NCI-H748 treated with DMSO at 0.1 percent for 48 hours (cell line): ENCODE measurements around the gene GALNTL6.
A peak's percentile ranks its signal among the peaks of the same experiment; 100 is the strongest.

Source experiments
- DNase-seq: peaks from one replicate; lab custom pipeline; 2025; lab: John Stamatoyannopoulos, UW

GALNTL6 gene

DNA sequence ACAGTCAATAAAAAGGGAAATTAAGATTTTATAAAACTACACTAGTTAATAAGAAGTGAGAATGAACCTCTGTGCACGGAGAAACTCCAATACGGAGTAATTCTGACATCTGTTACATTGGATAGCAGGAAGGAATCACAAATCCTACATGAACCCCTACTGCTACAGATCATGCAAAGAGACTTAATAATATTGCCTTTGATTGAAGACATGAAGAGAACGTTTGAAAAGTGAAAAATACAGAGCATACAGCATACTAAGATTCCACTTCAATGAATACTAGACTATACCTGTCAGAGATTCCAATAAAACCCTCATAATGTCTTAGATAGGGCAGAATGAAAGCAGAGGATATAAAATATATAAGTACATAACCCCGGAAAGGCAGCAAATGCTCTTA lies 995.0 kb downstream of the GALNTL6 start:
- no peak for DNase-seq

DNA sequence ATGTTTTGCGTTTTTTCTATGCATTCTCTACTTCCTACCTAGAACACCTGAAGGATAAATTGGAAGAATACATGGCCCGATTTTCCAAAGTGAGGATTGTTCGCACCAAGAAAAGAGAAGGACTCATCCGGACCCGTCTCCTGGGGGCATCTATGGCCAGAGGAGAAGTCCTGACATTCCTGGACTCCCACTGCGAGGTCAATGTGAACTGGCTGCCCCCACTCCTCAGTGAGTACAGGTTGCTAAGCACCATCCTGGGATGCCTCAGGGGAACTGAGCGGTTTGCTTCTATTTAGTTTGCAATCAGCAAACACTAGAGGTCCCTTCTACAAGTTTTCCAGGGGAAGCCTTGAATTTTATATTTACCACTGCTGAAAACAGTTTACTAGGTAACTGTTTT lies 996.1 kb downstream of the GALNTL6 start:
- DNase-seq: no peak

DNA sequence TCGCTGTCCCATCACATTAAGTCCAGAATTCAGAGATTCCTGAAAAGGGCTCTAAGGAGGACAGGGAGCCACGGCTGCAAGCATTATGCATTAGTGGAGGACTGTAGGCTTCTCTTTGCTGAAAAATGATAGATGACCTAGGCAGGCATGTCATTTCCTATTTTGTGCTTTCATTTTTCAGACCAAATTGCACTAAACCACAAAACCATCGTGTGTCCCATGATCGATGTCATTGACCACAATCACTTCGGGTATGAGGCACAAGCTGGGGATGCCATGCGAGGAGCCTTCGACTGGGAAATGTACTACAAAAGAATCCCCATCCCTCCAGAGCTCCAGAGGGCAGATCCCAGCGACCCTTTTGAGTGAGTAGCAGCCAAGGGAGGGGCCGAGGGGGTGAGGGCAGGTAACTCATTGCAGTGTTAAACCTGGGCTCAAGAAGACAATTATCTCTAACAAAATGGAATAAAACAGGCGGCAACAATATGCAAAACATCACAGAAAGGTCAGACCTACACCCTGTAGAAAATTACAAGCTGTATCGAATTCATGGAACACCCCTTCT lies 1000.2 kb downstream of the GALNTL6 start:
- no peak for DNase-seq

DNA sequence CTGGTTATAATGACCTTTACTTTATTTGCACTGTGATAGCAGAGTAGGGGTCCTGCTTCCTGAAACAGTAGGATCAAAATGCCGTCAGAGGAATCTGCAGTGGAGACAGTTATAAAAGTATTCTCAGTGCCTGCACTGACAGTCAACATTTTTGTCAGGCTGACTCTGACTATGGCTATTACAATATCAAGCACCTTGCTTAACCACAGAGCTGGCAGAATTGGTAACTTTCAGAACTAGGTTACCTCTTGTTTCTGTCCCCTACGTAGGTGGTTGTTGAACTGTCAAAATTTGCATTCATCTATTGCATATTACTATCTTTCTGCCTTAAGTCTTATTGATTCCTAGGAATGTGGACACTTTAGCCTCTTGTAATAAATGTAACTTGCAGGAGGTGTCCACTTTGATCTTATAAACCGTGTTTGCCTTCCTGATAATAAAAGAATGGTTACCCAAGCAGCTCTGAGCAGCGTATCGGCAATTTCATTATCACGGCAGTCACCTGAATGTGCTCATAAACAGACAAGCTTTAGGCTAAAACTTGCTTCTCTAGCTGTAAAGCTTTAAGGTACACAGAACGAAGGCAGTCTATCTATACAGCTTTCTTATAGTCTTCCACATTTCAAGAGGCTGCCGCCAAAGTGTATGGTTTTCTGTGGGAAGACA lies 1002.4 kb downstream of the GALNTL6 start:
- DNase-seq: no peak

DNA sequence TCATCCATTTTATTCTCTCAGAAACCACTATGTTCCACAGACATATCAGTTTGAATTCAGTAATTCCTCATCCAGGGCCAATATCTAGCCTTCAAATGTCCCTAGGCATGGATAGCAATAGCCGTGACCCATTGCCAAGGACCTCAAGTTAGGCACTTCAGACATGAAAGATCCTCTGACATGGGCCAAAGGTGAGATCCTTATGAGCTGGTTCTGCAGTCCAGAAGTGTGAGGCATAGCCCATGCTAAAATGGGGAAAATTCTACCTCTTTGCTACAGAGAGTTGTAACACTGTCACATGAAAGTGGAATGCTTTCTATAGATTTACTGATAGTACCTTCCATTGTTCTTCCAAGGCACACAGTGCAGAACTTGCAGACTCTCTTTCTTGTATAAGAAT lies 1005.7 kb downstream of the GALNTL6 start:
- no peak for DNase-seq

DNA sequence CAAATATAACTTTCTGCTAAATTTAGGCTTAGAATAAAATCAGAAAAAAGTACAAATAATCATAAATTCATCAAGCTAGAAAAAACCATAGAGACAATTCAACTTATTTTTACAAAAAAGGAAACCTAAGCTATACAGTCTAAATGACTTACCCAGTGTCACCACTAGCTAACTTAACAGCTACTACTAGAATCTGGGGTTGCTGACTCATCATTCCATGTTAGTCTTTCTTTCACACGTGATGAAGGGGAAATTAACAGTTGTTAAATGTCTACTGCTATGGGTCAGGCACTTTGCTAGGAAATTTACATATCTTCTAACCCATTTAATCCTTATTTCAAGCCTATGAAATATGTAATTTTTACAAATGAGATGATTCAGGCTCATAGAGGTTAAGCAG lies 1006.1 kb downstream of the GALNTL6 start:
- no peak for DNase-seq

DNA sequence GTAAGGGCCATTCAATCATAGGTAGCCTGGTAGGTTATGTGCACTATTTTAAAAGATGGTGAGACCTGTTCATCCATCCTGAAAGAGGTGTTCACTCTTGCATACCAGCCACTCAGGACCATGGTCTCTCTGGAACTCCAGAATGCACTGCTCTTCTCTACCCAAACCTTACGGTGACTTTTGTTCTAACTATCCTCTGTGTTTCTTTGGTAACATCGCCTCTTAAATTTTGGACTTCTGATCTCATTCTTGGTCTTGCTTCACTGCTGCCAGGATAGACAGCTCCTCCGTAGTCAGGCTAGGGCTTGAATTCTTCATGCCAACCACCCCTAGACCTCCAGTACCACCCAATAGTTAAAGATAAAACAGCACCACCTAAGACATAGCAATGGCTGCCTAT lies 1009.1 kb downstream of the GALNTL6 start:
- DNase-seq: no peak

DNA sequence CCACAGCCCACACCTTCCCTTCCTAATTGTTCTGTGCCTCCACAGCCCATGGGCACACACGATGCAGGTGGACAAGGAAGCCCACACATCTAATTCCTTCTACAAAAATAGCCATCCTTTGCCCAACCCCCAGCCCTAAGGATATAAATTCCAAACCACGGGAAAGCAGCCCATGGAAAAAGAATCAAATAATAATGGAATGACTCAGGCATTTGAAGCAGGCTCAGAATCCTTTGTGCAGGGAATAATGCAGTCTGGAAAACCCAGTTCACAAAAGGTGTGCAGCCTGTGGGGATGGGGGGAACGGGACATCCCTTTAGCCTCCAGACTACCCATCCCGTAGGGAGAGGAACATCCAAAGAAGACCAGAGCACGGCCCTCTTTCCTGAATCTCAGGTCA lies 1013.1 kb downstream of the GALNTL6 start:
- DNase-seq: no peak

DNA sequence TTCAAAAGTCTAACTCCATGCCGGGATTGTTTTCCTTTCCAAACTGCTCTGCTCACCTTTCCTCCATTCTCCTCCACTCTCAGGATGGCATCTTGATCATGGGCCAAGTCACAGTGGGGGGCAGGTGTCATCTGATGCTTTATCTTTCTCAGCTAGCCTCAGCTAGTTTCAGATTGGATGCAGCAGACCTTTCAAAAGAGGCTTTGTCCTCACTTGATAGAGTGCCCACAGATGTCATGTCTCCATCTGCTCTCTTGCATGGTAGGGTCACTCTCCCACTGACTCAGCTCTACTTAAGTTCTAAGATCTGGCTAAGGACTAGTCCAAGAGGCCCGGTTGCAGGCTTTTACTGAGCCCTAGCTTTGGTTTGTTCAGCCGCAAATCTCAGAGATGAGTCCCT lies 1013.7 kb downstream of the GALNTL6 start:
- DNase-seq: peak; percentile 39

DNA sequence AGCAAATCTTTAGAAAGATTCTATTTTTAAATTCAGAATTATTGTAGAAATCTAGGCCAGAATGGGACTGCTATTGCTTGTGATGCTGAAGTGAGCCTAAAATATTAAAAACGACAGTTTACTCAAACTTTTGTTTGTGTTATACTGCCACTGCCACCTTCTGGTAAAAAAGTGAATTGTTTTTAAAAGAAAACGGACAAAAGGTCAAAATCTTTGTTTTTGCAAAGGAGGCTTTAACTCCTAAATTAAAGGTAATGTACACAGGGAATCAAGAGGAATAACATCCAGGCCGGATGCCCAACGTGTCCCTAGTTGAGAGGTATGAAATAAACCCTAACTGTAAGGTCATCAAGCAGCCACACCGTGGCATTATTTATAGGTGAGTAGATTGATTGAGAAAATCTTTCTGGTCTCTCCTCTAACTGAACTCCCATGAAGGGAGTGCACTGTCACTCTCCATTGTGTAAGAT lies 1017.1 kb downstream of the GALNTL6 start:
- DNase-seq: peak; percentile 18

DNA sequence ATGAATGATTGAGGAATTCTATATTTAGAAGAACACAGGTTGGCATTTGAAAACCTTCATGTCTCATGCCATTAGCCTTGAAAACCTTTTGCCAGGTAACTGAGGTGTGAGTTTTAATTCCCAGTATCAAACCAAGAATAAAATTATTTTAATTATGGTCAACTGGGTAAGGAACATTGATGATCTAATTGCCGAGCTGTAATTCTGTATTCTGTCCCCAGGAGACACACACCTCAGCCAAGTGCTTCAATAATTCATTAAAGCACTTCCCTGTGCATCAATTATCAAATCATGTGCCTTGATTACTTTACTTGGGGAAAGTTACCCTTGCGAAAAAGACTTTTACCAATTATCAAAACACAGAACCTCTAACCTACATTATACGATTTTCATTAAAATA lies 1023.5 kb downstream of the GALNTL6 start:
- DNase-seq: no peak

DNA sequence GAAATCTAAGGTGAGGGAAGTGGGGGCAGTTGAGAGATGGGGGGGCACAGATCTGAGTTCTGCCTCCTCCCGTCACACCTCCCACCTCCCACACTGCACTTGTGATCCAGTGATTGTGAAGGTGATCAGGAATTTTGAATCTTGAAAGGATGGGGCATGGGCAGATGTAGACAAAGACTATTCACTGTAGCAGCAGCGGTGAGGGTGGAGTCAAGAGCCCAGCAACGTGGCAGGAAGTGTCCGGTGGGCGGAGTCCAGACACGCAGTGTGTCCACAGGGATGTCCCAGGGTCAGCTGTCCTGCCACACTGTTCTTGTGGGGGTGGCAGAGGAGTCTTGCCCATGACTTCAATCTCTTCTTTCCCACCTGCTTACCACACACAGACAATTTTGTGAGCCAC lies 1024.9 kb downstream of the GALNTL6 start:
- no peak for DNase-seq

DNA sequence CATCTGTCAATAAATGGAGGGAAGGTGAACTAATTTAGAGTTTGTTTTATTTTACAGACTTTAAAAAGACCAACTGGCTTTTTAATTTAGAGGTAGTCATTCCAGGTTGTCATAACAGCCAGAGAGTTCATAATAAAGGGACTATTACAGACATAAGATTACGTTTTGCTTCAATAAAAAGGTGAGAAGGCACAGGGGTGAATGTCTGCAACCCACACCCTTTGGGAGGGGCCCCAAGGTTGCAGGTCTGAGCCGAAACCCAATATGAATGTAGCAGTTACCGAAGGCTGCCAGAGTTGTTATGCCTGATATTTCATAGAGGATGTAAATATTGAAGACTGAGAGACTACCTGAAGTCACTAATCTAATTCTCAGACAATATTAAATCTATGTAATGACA lies 1025.7 kb downstream of the GALNTL6 start:
- no peak for DNase-seq

DNA sequence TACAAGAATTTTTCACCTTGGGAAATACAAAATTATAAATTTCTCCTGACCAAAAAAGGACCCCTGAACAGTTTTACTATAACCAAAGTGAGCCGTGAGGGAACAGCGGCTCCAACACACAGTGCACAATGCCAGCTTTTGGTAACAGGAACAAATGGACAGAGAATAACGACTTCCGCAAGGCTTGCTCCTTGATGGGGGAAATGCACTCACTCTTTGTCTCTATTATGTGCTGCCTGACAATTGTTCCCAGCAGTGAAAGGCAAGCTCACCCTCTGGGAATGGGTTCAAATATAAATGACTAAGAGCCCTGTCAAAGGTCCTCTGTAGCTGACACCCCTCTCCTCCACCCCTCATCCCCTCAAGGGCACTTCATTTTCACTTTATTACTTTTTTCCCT lies 1029.6 kb downstream of the GALNTL6 start:
- no peak for DNase-seq

DNA sequence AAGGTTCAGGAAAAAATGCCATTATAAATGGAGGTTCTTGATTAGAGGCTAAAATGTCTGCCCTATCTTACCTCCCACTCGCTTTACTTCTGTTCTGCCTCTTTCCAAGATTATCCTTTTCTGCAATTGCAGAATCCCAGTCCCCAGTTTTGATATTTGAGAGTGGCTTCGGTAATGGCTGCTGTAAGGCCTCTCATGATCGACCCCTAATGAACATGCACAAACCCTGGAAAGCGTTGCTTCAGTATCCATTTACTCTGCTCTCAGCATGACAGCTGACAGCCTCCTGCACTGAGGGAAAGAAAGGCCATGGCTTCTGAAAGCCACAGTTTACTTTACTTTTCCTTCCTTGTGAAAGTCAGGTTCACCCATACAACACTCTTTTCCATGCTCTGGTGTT lies 1030.0 kb downstream of the GALNTL6 start:
- no peak for DNase-seq

DNA sequence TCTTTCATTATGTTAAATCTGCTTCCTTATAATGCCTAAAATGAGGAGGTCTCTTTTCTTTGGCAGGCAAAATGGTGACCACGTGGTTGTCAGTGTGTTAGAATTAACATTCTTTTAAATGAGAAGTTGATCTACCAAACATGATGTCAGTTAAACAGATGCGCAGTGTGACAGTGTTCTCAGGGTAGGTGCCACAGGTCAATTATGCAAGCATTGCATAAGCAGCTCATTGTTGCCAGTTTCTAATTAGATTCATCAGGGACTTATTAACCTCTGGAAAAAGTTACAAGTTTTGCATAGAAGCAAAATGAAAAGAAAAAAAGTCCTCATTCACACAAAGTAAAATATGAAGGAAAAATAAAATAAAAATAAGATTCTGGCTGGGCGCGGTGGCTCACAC lies 1031.4 kb downstream of the GALNTL6 start:
- DNase-seq: no peak

DNA sequence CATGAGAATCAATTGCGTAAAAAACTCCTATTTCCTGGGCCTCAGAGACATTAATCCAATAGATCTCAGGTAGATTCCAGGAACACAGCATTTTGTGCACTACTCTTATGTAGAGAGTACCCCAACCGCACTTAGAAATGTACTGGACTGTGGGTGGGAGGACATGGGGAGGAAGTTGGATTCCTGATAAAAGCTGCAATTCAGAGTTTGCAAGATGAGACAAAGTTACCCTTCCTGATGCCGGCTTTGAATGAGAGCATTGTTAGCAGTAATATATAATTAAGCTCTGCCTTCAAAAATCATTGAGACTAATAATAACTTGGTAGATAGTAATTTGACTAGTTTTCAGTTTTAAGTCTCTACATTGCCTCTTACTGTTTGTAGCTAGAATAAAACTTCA lies 1032.1 kb downstream of the GALNTL6 start:
- DNase-seq: no peak

DNA sequence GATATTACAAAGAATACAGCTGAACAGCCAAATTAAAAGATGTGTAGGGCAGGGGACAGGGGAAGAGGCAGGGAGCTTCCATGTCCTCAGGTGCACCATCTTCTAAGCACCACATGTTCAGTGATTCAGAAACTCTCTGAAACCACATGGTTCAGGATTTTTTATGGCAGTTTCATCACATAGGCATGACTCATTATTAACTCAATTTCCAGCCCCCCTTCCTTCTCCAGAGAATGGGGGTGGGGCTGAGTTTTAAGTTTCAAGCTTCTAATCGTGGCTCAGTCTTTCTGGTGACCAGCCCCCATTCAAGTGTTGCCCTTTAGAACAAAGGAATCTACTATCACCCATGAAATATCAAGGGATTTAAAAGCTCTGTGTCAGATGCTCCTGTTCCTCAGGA lies 1037.6 kb downstream of the GALNTL6 start:
- DNase-seq: no peak

DNA sequence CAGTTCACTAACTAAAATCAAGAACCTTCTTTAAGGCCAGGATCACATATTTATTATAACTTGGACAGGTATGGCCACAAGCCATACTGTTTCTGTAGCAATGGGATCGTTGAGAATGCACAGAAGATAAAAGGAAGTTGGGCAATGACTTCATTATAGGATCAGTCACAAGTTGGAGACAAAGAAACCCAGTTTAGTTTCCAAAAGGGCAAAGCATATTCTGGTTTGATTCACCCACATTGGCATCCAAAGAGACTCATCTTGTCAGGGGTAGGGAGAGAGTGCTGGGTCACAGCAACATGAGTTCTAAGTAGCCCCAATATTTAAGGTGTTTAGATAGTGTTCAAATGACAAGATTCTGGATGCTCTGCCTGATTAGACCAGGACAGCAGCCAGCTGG lies 1038.3 kb downstream of the GALNTL6 start:
- no peak for DNase-seq

DNA sequence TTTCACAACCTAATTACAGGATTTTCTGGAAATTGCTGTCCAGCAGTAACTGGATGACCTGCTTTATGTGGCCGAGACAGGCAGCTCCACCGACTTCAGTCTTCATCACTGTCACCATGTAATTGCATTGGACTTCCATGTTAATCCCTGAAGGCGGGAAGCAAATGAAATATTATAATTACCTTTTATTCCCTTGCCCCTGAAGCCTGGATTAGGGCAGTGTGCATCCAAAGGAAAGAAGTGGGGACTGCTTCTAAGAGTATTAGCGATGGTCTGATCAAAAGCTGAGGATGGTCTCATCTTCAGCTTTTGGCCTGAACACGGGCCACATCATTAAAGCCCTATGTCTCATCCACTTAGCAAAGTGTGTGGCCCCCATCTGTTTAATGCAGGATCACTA lies 1043.8 kb downstream of the GALNTL6 start:
- no peak for DNase-seq

DNA sequence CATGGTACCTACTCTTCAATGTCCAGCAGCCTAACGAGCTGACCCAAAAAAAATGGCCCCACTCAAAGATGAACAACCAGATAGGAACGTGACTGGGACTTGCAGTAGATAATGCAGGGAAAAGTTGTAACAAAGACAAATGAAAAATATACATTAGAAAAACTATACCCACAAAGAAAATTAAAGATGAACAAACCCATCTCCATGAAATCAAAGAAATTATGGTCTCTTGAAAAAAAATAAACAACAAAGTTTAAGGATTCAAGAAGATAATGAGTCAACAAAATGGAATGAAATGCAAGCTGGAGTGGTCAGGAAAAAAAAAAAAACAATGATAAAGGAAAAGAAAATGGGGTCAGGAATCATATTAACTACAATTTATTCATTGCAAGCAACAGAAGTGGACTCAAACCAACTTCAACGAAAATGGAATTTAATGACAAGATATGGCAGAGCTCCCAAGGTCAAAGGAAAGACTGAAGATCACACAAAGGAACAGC lies 1045.6 kb downstream of the GALNTL6 start:
- no peak for DNase-seq

DNA sequence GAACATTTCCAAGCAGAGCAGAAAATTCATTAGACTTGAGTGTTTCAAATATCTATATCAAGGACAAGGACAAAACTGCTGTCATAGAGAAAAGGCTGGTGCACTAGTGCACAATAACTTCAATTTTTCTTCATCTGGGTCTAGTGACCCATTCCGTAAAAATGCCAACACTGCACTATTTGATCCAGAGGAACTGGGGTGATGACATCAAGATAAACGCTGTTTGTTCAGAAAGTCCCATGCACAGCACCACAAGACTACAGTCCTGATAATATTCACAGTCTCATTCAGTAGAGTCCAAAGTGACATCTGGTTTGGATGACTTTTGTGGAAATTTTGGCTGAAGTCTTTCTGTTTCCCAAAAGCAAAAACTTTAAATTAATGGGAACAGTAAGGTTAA lies 1051.9 kb downstream of the GALNTL6 start:
- DNase-seq: no peak

DNA sequence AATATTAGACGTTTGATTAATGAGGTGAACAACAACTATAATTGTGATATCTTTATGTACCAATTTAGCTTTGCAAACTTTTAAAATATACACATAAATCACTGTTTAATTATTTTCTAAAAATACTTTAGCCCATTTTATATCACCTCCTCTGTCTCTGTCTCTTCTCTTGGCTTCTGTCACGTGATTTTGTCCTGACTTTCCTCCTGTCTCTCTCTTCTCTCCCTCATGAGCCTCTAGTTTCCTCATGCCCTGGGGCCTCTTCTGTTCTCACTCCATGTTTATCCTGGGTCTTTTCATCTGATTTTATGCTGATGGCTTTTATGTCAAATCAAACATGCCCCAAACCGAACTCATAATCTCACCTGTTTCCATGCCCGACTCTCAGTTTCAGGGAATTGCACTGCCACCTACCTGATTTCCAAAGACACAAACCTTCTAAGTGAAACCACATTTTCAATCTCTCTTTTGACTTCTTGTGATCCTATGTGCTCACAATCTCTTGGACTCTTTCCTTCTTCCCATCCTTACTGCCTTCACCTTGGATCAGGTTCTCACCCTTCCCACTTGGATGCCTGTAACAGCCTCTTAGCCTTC lies 1052.4 kb downstream of the GALNTL6 start:
- DNase-seq: no peak

DNA sequence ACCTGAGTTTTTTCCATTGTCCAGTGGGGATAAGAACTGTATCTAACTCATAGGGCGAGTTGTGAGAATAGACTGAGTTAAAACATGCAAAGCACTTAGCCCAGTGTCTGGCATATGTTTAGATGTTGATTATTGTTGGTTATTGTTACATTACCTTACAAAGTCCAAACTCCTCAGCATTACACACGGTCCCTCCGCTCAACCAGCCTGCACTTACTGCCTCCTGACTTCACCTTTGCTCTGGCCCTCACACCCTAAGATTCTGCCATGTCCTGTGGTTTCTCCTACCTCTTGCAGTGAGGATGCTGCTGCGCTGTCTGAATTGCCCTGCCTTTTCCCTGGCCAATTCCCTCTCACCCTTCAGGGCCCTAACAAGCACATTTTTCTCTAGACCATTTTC lies 1053.2 kb downstream of the GALNTL6 start:
- no peak for DNase-seq
